ENCODE measurements around the gene MYO15B.

Gene MYO15B

GRCh38 chr17:75617675-75618074 lies 30.1 kb downstream of the MYO15B start:
- ATAC-seq: no peak

GRCh38 chr17:75619506-75620431 lies 32.2 kb downstream of the MYO15B start:
- H3K9me3 Mint-ChIP-seq: no peaks in the 10 kb centered on the region

More at GRCh38 chr17:75617675-75618074, 30.1 kb downstream of the MYO15B start:
- no peaks in the 10 kb centered on the region for H3K4me1 Mint-ChIP-seq
- H3K36me3 Mint-ChIP-seq: no peaks in the 10 kb centered on the region
- no peak overlapping the region for H3K4me3 Mint-ChIP-seq
- H3K9me3 Mint-ChIP-seq: no peaks in the 10 kb centered on the region
- no peak for DNase-seq (ENCODE audit: low spot score in 2 of 2)
- H3K27ac Mint-ChIP-seq: no peak overlapping the region

GRCh38 chr17:75621489-75621888 lies 33.9 kb downstream of the MYO15B start:
- Mint-ChIP-seq H3K27ac (no peak overlapping the region), H3K4me3 (no peak overlapping the region), H3K9me3 (no peaks in the 10 kb centered on the region), H3K36me3 (no peaks in the 10 kb centered on the region), H3K4me1 (no peaks in the 10 kb centered on the region)
- no peak for DNase-seq (ENCODE audit: low spot score in 2 of 2)
- no peak for ATAC-seq

More at GRCh38 chr17:75619506-75620431, 32.2 kb downstream of the MYO15B start:
- no peak for DNase-seq (ENCODE audit: low spot score in 2 of 2)
- H3K27ac Mint-ChIP-seq: no peak overlapping the region
- H3K4me1 Mint-ChIP-seq: no peaks in the 10 kb centered on the region
- ATAC-seq: no peak
- no peak overlapping the region for H3K4me3 Mint-ChIP-seq
- no peaks in the 10 kb centered on the region for H3K36me3 Mint-ChIP-seq

GRCh38 chr17:75622076-75622475 lies 34.5 kb downstream of the MYO15B start:
- no peak overlapping the region for H3K4me3 Mint-ChIP-seq
- H3K27ac Mint-ChIP-seq: peak overlapping the region; percentile 1
- ATAC-seq: no peak
- H3K4me1 Mint-ChIP-seq: no peaks in the 10 kb centered on the region
- no peaks in the 10 kb centered on the region for H3K9me3 Mint-ChIP-seq
- no peak for DNase-seq (ENCODE audit: low spot score in 2 of 2)
- H3K36me3 Mint-ChIP-seq: peaks cover under 1% of the 10 kb centered on the region

- no peak for ATAC-seq
- H3K27ac Mint-ChIP-seq: peak overlapping the region; percentile 11
- no peaks in the 10 kb centered on the region for H3K9me3 Mint-ChIP-seq
- H3K4me1 Mint-ChIP-seq: no peaks in the 10 kb centered on the region
- H3K36me3 Mint-ChIP-seq: peaks cover 8% of the 10 kb centered on the region
- no peak for DNase-seq (ENCODE audit: low spot score in 2 of 2)
- no peak overlapping the region for H3K4me3 Mint-ChIP-seq
Observed at GRCh38 chr17:75622771-75623273, 35.2 kb downstream of the MYO15B start.

GRCh38 chr17:75623386-75623785 lies 35.8 kb downstream of the MYO15B start:
- Mint-ChIP-seq H3K4me3 (no peak overlapping the region), H3K4me1 (no peaks in the 10 kb centered on the region), H3K27ac (no peak overlapping the region), H3K36me3 (peaks cover 9% of the 10 kb centered on the region), H3K9me3 (no peaks in the 10 kb centered on the region)
- ATAC-seq: no peak
- no peak for DNase-seq (ENCODE audit: low spot score in 2 of 2)

- no peaks in the 10 kb centered on the region for H3K4me1 Mint-ChIP-seq
- no peak overlapping the region for H3K4me3 Mint-ChIP-seq
- no peak overlapping the region for H3K27ac Mint-ChIP-seq
Observed at GRCh38 chr17:75624021-75624420, 36.4 kb downstream of the MYO15B start.

GRCh38 chr17:75624714-75625345 lies 37.2 kb downstream of the MYO15B start:
- ATAC-seq (no peak), DNase-seq (ENCODE audit: low spot score in 2 of 2) (no peak)
- Mint-ChIP-seq H3K4me3 (no peak overlapping the region), H3K9me3 (no peaks in the 10 kb centered on the region), H3K27ac (no peak overlapping the region), H3K36me3 (peaks cover 9% of the 10 kb centered on the region), H3K4me1 (no peaks in the 10 kb centered on the region)

More at GRCh38 chr17:75624021-75624420, 36.4 kb downstream of the MYO15B start:
- H3K36me3 Mint-ChIP-seq: peaks cover 9% of the 10 kb centered on the region
- no peaks in the 10 kb centered on the region for H3K9me3 Mint-ChIP-seq
- no peak for ATAC-seq
- no peak for DNase-seq (ENCODE audit: low spot score in 2 of 2)

GRCh38 chr17:75625813-75626486 lies 38.4 kb downstream of the MYO15B start:
- DNase-seq (ENCODE audit: low spot score in 2 of 2) (no peak), ATAC-seq (peak; percentile 49)
- Mint-ChIP-seq H3K27ac (peak overlapping the region; percentile 43), H3K36me3 (peaks cover 17% of the 10 kb centered on the region), H3K4me3 (no peak overlapping the region), H3K9me3 (no peaks in the 10 kb centered on the region), H3K4me1 (no peaks in the 10 kb centered on the region)

- no peak overlapping the region for H3K27ac Mint-ChIP-seq
Observed at GRCh38 chr17:75626496-75627038, 39.0 kb downstream of the MYO15B start.

GRCh38 chr17:75627094-75627493 lies 39.5 kb downstream of the MYO15B start:
- no peaks in the 10 kb centered on the region for H3K9me3 Mint-ChIP-seq
- no peak overlapping the region for H3K27ac Mint-ChIP-seq
- no peak for DNase-seq (ENCODE audit: low spot score in 2 of 2)
- peaks cover 19% of the 10 kb centered on the region for H3K36me3 Mint-ChIP-seq
- no peaks in the 10 kb centered on the region for H3K4me1 Mint-ChIP-seq
- no peak for ATAC-seq
- H3K4me3 Mint-ChIP-seq: no peak overlapping the region

More at GRCh38 chr17:75626496-75627038, 39.0 kb downstream of the MYO15B start:
- H3K4me1 Mint-ChIP-seq: no peaks in the 10 kb centered on the region
- H3K9me3 Mint-ChIP-seq: no peaks in the 10 kb centered on the region
- no peak overlapping the region for H3K4me3 Mint-ChIP-seq
- H3K36me3 Mint-ChIP-seq: peaks cover 19% of the 10 kb centered on the region
- no peak for DNase-seq (ENCODE audit: low spot score in 2 of 2)
- no peak for ATAC-seq

GRCh38 chr17:75628425-75628824 lies 40.8 kb downstream of the MYO15B start:
- peaks cover 19% of the 10 kb centered on the region for H3K36me3 Mint-ChIP-seq

GRCh38 chr17:75629157-75629556 lies 41.6 kb downstream of the MYO15B start:
- Mint-ChIP-seq H3K27ac (peak overlapping the region; percentile 61), H3K4me1 (peaks cover 8% of the 10 kb centered on the region), H3K4me3 (no peak overlapping the region), H3K36me3 (peaks cover 19% of the 10 kb centered on the region), H3K9me3 (no peaks in the 10 kb centered on the region)
- no peak for ATAC-seq
- no peak for DNase-seq (ENCODE audit: low spot score in 2 of 2)

More at GRCh38 chr17:75628425-75628824, 40.8 kb downstream of the MYO15B start:
- H3K27ac Mint-ChIP-seq: peak overlapping the region; percentile 61
- DNase-seq (ENCODE audit: low spot score in 2 of 2) (no peak), ATAC-seq (no peak)
- no peaks in the 10 kb centered on the region for H3K9me3 Mint-ChIP-seq
- peaks cover under 1% of the 10 kb centered on the region for H3K4me1 Mint-ChIP-seq
- H3K4me3 Mint-ChIP-seq: no peak overlapping the region

GRCh38 chr17:75630071-75630917 lies 42.7 kb downstream of the MYO15B start:
- no peak overlapping the region for H3K27ac Mint-ChIP-seq
- H3K36me3 Mint-ChIP-seq: peaks cover 19% of the 10 kb centered on the region
- no peaks in the 10 kb centered on the region for H3K9me3 Mint-ChIP-seq
- H3K4me1 Mint-ChIP-seq: peaks cover 8% of the 10 kb centered on the region
- no peak overlapping the region for H3K4me3 Mint-ChIP-seq
- no peak for ATAC-seq
- no peak for DNase-seq (ENCODE audit: low spot score in 2 of 2)

Measured in stimulated activated effector memory CD8-positive, alpha-beta T cell treated with anti-CD3 and anti-CD28 coated beads, Interleukin-12 subunit alpha, Interleukin-12 subunit beta, amount 100 ng/mL, for 72 hours (primary cell).